Mucosa of descending colon (tissue), 3 donors: ENCODE data around the gene CBR3. TPM values are rescaled to one million over a fixed set of nuclear protein-coding genes. Genes with fewer than 3 reads are reported as not detected.

Experiments used
- ATAC-seq: fragments of 200-7000 bp; cut with Tn5 transposase; one replicate; pipeline ENCODE4 v1.9.1; 2020; ENCODE audit warnings: mild to moderate bottlenecking, moderate library complexity
- DNase-seq, 3 donors: peaks; one replicate each; pipeline ENCODE4 v3.0.0-alpha.2; 2020
- H3K36me3 ChIP-seq: fragments of 200-600 bp; one replicate; pipeline ENCODE4 v1.8.0; 2021; ENCODE audit warnings: low read depth, mild to moderate bottlenecking
- H3K4me1 ChIP-seq: fragments of 200-600 bp; one replicate; pipeline ENCODE4 v1.8.0; 2021; ENCODE audit warnings: low read depth, mild to moderate bottlenecking
- H3K4me3 ChIP-seq: fragments of 200-600 bp; one replicate; pipeline ENCODE4 v1.8.0; 2021; ENCODE audit warnings: mild to moderate bottlenecking
- H3K9me3 ChIP-seq: fragments of 200-600 bp; one replicate; pipeline ENCODE4 v1.8.0; 2021; ENCODE audit warnings: mild to moderate bottlenecking
- intact Hi-C, 2 donors: fragments of 100-400 bp; cut with DNase I in 1 of 2; cut with micrococcal nuclease in 1 of 2; formaldehyde crosslinking; loops; one replicate each; pipeline versions ENCODE4 v1.11.0 to v1.11.1; 2022; cut with DNase I, micrococcal nuclease
- total RNA-seq, 3 donors: library from RNA; stranded (reverse); fragmentation: NEBNext Ultra II Directional in 2 of 3; extraction: Animal tissue kit (Norgen Biotek cat#: 25700) in 2 of 3; gene quantifications; one replicate each; pipeline versions ENCODE4 v1.2.1 to v1.2.4, GENCODE V29; 2021 to 2023
- TF ChIP-seq, protein P1 (sequence below): fragments of 200-600 bp; IDR thresholded peaks from one replicate; pipeline ENCODE4 v1.8.0; 2022; ENCODE audit warnings: antibody characterized with exemption, mild to moderate bottlenecking
- donor health status: DM: no; HTN: no; CAD: no; lungs with moderate emphysema.
- donor health status: DM: no; HTN: no; CAD: no.
- donor health status: DM: no; HTN: yes; CAD: no.

Gene CBR3
- total RNA-seq, 3 donors from 2014 or later, result 0.75 to 5.0 (median 4.1) TPM

- DNase-seq, result peak; percentile 73 to 86 (median 82)
- Histone ChIP-seq H3K4me1 (peaks cover 21% of the 10 kb centered on the region), H3K9me3 (no peaks in the 10 kb centered on the region), H3K4me3 (peak within 1 kb of the TSS; percentile 54), H3K36me3 (no peaks in the 10 kb centered on the region)
- intact Hi-C loops, result loop anchor here in 1 of 2 donors (10.0 kb wide), 1 partner anchor 168 kb away; the partner anchor contains the start of gene MORC3
- ATAC-seq, result peak; percentile 39
- TF ChIP-seq, protein P1, sequence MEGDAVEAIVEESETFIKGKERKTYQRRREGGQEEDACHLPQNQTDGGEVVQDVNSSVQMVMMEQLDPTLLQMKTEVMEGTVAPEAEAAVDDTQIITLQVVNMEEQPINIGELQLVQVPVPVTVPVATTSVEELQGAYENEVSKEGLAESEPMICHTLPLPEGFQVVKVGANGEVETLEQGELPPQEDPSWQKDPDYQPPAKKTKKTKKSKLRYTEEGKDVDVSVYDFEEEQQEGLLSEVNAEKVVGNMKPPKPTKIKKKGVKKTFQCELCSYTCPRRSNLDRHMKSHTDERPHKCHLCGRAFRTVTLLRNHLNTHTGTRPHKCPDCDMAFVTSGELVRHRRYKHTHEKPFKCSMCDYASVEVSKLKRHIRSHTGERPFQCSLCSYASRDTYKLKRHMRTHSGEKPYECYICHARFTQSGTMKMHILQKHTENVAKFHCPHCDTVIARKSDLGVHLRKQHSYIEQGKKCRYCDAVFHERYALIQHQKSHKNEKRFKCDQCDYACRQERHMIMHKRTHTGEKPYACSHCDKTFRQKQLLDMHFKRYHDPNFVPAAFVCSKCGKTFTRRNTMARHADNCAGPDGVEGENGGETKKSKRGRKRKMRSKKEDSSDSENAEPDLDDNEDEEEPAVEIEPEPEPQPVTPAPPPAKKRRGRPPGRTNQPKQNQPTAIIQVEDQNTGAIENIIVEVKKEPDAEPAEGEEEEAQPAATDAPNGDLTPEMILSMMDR, result no peak
These were observed 22.2 kb downstream of the CBR3 start, which contains the start of gene DOP1B for GRCh38 chr21:36156815-36157670. TSS of gene DOP1B (plus strand) at chr21:36156824. CDS start at chr21:36164734, 7,910 bp downstream.

DNA sequence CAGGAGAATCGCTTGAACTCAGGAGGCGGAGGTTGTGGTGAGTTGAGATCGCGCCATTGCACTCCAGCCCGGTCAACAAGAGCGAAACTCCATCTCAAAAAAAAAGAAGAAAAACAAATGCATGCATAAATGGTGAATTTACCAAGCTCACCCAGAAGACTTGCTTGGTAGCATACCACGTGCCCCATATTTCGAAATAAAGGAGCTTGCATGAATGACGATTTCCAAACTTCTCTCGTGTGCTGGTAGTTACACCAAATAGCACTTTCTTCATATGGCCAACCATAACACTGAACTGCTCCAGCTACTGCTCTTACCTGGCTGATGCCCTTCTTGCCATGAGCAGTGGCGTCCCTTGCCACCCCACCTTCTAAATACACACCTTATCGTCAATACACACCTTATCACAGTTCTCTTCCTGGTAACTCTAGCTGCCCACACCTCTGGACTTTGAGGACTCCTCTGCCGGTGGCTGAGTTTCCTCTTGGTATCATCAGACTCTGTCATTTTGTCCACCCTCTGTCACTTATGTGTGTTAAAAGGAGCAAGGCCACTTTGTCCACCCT lies 24.6 kb downstream of the CBR3 start:
- DNase-seq, result peak; percentile 65 to 76 (median 70)
- peak; percentile 32 for ATAC-seq
- TF ChIP-seq, protein P1, result no peak
- intact Hi-C loops, result loop anchor here in 1 of 2 donors (10.0 kb wide), 1 partner anchor 165 kb away; the partner anchor contains the start of gene MORC3
- Histone ChIP-seq H3K36me3 (no peaks in the 10 kb centered on the region), H3K4me1 (peaks cover 37% of the 10 kb centered on the region), H3K4me3 (no peak overlapping the region), H3K9me3 (no peaks in the 10 kb centered on the region)

DNA sequence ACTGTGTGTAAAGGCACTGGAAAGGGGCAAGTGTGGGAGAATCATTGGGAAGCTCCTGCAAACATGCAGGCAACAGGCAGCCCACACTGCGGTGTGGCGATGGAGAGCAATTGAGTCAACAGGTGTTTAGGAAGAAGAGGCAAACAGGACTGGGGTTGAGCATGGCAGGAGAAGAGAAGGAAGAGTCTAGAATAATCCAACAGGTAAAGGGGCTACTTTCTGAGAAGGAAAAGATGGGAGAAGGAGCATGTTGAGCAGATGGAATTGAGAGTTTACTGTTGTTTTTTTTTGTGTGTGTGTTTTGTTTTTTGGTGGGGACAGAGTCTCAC lies 25.9 kb downstream of the CBR3 start:
- Histone ChIP-seq H3K4me1 (peaks cover 42% of the 10 kb centered on the region), H3K36me3 (no peaks in the 10 kb centered on the region)
- no peak for ATAC-seq

GRCh38 chr21:36162631-36163030 lies 27.8 kb downstream of the CBR3 start:
- no peaks in the 10 kb centered on the region for H3K9me3 ChIP-seq
- no peaks in the 10 kb centered on the region for H3K36me3 ChIP-seq
- DNase-seq (peak in 2 of 3 donors; percentile 35 to 36), ATAC-seq (no peak)
- H3K4me3 ChIP-seq, result no peak overlapping the region
- TF ChIP-seq, protein P1, result no peak
- intact Hi-C loops, result no loop called here
- H3K4me1 ChIP-seq, result peaks cover 38% of the 10 kb centered on the region

More for the DNA sequence above, 25.9 kb downstream of the CBR3 start:
- intact Hi-C loops, result no loop called here
- Histone ChIP-seq H3K4me3 (no peak overlapping the region), H3K9me3 (no peaks in the 10 kb centered on the region)
- TF ChIP-seq, protein P1, result no peak
- peak in 1 of 3 donors; percentile 25 for DNase-seq

DNA sequence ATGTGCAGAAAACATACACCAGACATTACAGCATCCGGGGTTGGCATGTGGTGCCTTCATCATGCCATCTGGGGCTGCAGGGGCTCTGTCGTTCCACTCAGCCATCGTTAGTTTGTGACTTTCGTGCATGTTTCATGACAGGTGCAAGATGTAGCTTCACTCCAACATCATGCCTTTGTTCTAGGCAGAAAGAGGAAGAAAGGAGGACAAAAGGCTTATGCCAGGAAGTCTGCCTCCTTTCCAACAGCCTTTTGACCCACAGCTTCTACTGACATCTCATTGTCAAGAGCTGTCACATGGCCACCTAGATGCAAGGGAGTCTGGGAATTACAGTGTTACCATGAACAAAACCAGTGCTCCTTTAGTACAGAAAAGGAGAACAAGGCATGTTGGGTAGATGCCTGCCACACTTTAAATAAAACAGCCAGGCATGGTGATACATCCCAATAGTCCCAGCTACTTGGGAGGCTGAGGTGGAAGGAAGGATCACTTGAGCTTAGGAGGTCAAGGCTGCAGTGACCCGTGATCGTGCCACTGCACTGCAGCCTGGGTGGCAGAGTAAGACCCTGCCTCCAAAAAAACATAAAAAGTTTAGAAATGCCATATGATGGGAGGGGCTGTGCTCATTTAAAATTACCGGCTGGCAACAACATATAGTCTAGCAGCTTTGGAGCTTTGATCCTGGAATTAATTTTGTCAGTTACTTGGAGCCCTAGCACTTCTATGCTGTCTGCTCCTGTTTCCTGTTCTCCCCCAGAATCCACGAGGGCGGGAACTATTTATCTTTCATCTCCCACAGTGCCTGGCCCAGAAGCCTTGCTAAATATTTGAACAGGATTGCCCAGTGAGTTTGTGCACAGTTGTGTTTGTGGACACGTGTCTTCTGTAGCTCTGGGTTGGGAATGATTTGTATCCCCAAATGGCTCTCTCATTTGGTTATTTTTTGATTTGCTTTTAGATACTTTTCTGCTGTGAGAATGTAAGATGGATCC lies 29.2 kb downstream of the CBR3 start:
- H3K4me3 ChIP-seq, result no peak overlapping the region
- ATAC-seq (peak; percentile 65), DNase-seq (peak; percentile 21 to 53 (median 22))
- intact Hi-C loops, result no loop called here
- H3K4me1 ChIP-seq, result peaks cover 30% of the 10 kb centered on the region
- H3K9me3 ChIP-seq, result no peaks in the 10 kb centered on the region
- no peaks in the 10 kb centered on the region for H3K36me3 ChIP-seq
- TF ChIP-seq, protein P1, result no peak
